ENCODE results near the gene STX17.

DNA sequence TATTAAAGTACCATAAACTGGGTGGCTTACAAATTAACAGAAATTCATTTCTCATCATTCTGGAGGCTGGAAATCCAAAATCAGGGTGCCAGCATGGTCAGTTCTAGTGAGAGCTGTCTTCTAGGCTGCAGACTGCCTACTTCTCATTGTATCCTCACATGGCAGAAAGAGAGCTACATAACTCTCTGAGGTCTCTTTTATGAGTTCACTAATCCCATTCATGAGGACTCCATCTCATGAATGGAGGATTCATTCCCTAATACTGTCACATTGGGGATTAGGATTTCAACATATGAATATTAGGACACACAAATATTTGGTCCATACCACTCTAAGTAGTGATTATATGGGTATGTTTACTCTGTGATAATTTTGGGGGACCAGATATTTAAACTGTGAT, 108.4 kb downstream of the STX17 start:
- TF ChIP-seq, protein P1, sequence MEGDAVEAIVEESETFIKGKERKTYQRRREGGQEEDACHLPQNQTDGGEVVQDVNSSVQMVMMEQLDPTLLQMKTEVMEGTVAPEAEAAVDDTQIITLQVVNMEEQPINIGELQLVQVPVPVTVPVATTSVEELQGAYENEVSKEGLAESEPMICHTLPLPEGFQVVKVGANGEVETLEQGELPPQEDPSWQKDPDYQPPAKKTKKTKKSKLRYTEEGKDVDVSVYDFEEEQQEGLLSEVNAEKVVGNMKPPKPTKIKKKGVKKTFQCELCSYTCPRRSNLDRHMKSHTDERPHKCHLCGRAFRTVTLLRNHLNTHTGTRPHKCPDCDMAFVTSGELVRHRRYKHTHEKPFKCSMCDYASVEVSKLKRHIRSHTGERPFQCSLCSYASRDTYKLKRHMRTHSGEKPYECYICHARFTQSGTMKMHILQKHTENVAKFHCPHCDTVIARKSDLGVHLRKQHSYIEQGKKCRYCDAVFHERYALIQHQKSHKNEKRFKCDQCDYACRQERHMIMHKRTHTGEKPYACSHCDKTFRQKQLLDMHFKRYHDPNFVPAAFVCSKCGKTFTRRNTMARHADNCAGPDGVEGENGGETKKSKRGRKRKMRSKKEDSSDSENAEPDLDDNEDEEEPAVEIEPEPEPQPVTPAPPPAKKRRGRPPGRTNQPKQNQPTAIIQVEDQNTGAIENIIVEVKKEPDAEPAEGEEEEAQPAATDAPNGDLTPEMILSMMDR (IDR thresholded peaks at IDR 0.05): no peak
- TF ChIP-seq POLR2A (IDR thresholded peaks at IDR 0.05): no peak

Measured in prostate gland (tissue), 2 donors.